Transverse colon (tissue), 3 donors: ENCODE results near the gene MEGF9.

Experiments used
- CTCF ChIP-seq, 5 experiments: fragments of 200-600 bp in 3 of 5; fragments of 450-650 bp in 2 of 5; sonication (generic) in 3 of 5; IDR thresholded peaks; 1 replicate in 2 of 5; 2 replicates in 3 of 5; pipeline ENCODE4 v1.5.1; 2016 to 2017; ENCODE audit warnings: antibody characterized with exemption in 5 of 5, inconsistent platforms in 3 of 5, mild to moderate bottlenecking in 2 of 5, moderate library complexity in 1 of 5
- EP300 ChIP-seq: sonication (generic); formaldehyde crosslinking; IDR thresholded peaks from one replicate; pipeline ENCODE4 v1.6.1; 2017; ENCODE audit warnings: antibody characterized with exemption, low read depth

GRCh38 chr9:120690372-120690771 is 23.9 kb downstream of the MEGF9 start:
- TF ChIP-seq CTCF (IDR thresholded peaks at IDR 0.05) (no peak), EP300 (no peak)
